B cell (primary cell): Measurements from ENCODE around the gene PCSK2. TPM values are rescaled to one million over a fixed set of nuclear protein-coding genes. Genes with fewer than 3 reads are reported as not detected.

Experiments
- ATAC-seq: fragments of 200-7000 bp; cut with Tn5 transposase; one replicate; pipeline ENCODE4 v1.10.0; 2021; ENCODE audit warnings: low read depth, mild to moderate bottlenecking, moderate number of reproducible peaks, moderate library complexity
- CTCF ChIA-PET: fragments of 350-600 bp; sonication (Branson Sonifier 250); formaldehyde crosslinking; loops from one replicate; lab custom pipeline; 2021; ENCODE audit warnings: antibody characterized with exemption, inconsistent platforms; lab: Charles Lee
- POLR2A ChIA-PET: fragments of 350-600 bp; sonication (Branson Sonifier 250); formaldehyde crosslinking; loops from one replicate; lab custom pipeline; 2021; ENCODE audit warnings: antibody characterized with exemption; lab: Charles Lee
- DNase-seq: peaks from one replicate; pipeline ENCODE4 v3.0.0; 2013
- H2AFZ ChIP-seq: 2 replicates; pipeline ENCODE4 v1.6.1; 2012; ENCODE audit warnings: mild to moderate bottlenecking, low read depth, low read length; ENCODE audit not compliant: insufficient read depth, poor library complexity, severe bottlenecking
- H3K27ac ChIP-seq, 2 donors: 1 replicate in 1 of 2; 2 replicates in 1 of 2; pipeline ENCODE4 v1.5.1; 2012 to 2013; ENCODE audit warnings: low read length in 2 of 2, mild to moderate bottlenecking in 2 of 2, moderate library complexity in 1 of 2
- H3K27me3 ChIP-seq, 4 experiments: fragments of 200-600 bp in 1 of 4; sonication (generic) in 1 of 4; replicated peaks in 1 of 4; 1 replicate in 2 of 4; 2 replicates in 2 of 4; pipeline versions ENCODE4 v1.6.1 to v1.7.0; 2013 to 2016; ENCODE audit warnings: low read length in 3 of 4, mild to moderate bottlenecking in 2 of 4, mixed read lengths in 1 of 4, moderate library complexity in 1 of 4; ENCODE audit not compliant: insufficient read depth in 4 of 4, control insufficient read depth in 3 of 4; ENCODE audit errors: control extremely low read depth in 1 of 4
- H3K36me3 ChIP-seq, 2 experiments: replicated peaks in 1 of 2; 1 replicate in 1 of 2; 2 replicates in 1 of 2; pipeline versions ENCODE4 v1.6.1 to v1.7.1; 2013; ENCODE audit warnings: low read length in 1 of 2; ENCODE audit not compliant: insufficient read depth in 2 of 2, control insufficient read depth in 1 of 2; ENCODE audit errors: control extremely low read depth in 1 of 2, extremely low read depth in 1 of 2
- H3K4me1 ChIP-seq, 2 donors: fragments of 200-600 bp in 1 of 2; sonication (generic) in 1 of 2; 1 replicate in 1 of 2; 2 replicates in 1 of 2; pipeline versions ENCODE4 v1.5.1 to v1.6.1; 2013 to 2017; ENCODE audit warnings: low read length in 2 of 2; ENCODE audit not compliant: control insufficient read depth in 2 of 2, insufficient read depth in 2 of 2
- H3K4me2 ChIP-seq: replicated peaks from 2 replicates; pipeline ENCODE3; 2012; ENCODE audit warnings: mild to moderate bottlenecking, low read depth, low read length; ENCODE audit not compliant: poor library complexity, severe bottlenecking
- H3K4me3 ChIP-seq, 5 experiments: fragments of 200-600 bp in 1 of 5; sonication (generic) in 1 of 5; 1 replicate in 3 of 5; 2 replicates in 2 of 5; pipeline versions ENCODE4 v1.5.1 to v1.7.0; 2011 to 2016; ENCODE audit warnings: low read length in 4 of 5, mild to moderate bottlenecking in 4 of 5, low read depth in 2 of 5, control low read depth in 1 of 5, moderate library complexity in 1 of 5; ENCODE audit not compliant: insufficient read depth in 1 of 5; ENCODE audit errors: control extremely low read depth in 1 of 5, extremely low read depth in 1 of 5
- H3K79me2 ChIP-seq: fragments of 200-600 bp; sonication (generic); one replicate; pipeline ENCODE4 v1.6.0; 2016; ENCODE audit warnings: low read length; ENCODE audit not compliant: control insufficient read depth, insufficient read depth
- H3K9ac ChIP-seq: fragments of 200-600 bp; sonication (generic); 2 replicates; pipeline ENCODE4 v1.6.1; 2017; ENCODE audit warnings: mild to moderate bottlenecking, low read length, moderate library complexity
- H3K9me3 ChIP-seq, 3 donors: one replicate each; pipeline versions ENCODE4 v1.6.1 to v1.7.1; 2013; ENCODE audit warnings: low read length in 2 of 3; ENCODE audit not compliant: control insufficient read depth in 2 of 3, insufficient read depth in 1 of 3; ENCODE audit errors: control extremely low read depth in 1 of 3
- H4K20me1 ChIP-seq: 2 replicates; pipeline ENCODE4 v1.6.0; 2012; ENCODE audit warnings: mild to moderate bottlenecking, low read length; ENCODE audit not compliant: insufficient read depth, control insufficient read depth, poor library complexity, severe bottlenecking
- H3K27ac Mint-ChIP-seq: one replicate; pipeline ENCODE4 v1.8.0; 2021; ENCODE audit warnings: mixed read lengths
- H3K27me3 Mint-ChIP-seq: one replicate; pipeline ENCODE4 v1.8.0; 2021; ENCODE audit warnings: mixed read lengths
- H3K4me1 Mint-ChIP-seq: one replicate; pipeline ENCODE4 v1.8.0; 2021; ENCODE audit warnings: mixed read lengths
- H3K4me3 Mint-ChIP-seq: one replicate; pipeline ENCODE4 v1.8.0; 2021; ENCODE audit warnings: mixed read lengths
- H3K9me3 Mint-ChIP-seq: one replicate; pipeline ENCODE4 v1.8.0; 2022; ENCODE audit warnings: mixed read lengths; ENCODE audit not compliant: insufficient read depth
- CTCF ChIP-seq: fragments of 200-600 bp; IDR thresholded peaks from one replicate; pipeline ENCODE4 v1.8.0; 2022; ENCODE audit warnings: antibody characterized with exemption, mild to moderate bottlenecking
- EZH2 ChIP-seq: IDR thresholded peaks from 2 replicates; pipeline ENCODE4 v1.6.1; 2012; ENCODE audit warnings: borderline replicate concordance, low read depth, mild to moderate bottlenecking, moderate library complexity, low read length; ENCODE audit not compliant: insufficient read depth, poor library complexity, severe bottlenecking
- WGBS: methylation state at CpG from one replicate; pipeline ENCODE4 v1.1.5; 2013; ENCODE audit warnings: missing lambda C conversion rate; ENCODE audit not compliant: insufficient coverage; 5-methylcytosine and 5-hydroxymethylcytosine counted together
- intact Hi-C: fragments of 100-400 bp; cut with micrococcal nuclease; formaldehyde crosslinking; loops from one replicate; pipeline ENCODE4 v1.10.0; 2022
- polyA plus RNA-seq: library from polyadenylated mRNA; depleted of rRNA; stranded (reverse); fragments of >200 nt; gene quantifications from 2 replicates; pipeline ENCODE4 v1.2.3, GENCODE V29; 2012
- total RNA-seq, 2 donors: library from RNA; stranded (reverse); fragments of 120-200 nt in 1 of 2; gene quantifications; 1 replicate in 1 of 2; 2 replicates in 1 of 2; pipeline versions ENCODE4 v1.2.3 to v1.2.4, GENCODE V29; 2013 to 2022

PCSK2 gene
- total and polyA plus RNA-seq, 2 donors (not counting 1 experiment from before 2014, with no cell fraction given): not detected

- Histone ChIP-seq H3K4me1 (no peaks in the 10 kb centered on the region), H2AFZ (no peak overlapping the region), H3K9me3 (no peaks in the 10 kb centered on the region), H3K27me3 (no peaks in the 10 kb centered on the region), H3K4me2 (no peak overlapping the region), H3K79me2 (no peaks in the 10 kb centered on the region), H3K27ac (no peak overlapping the region), H4K20me1 (no peaks in the 10 kb centered on the region), H3K4me3 (no peak overlapping the region), H3K9ac (no peak overlapping the region), H3K36me3 (no peaks in the 10 kb centered on the region)
- DNase-seq: no peak
- Mint-ChIP-seq H3K27ac (no peak overlapping the region), H3K9me3 (no peaks in the 10 kb centered on the region), H3K27me3 (peaks cover 11% of the 10 kb centered on the region), H3K4me1 (no peaks in the 10 kb centered on the region), H3K4me3 (no peak overlapping the region)
- TF ChIP-seq EZH2 (no peak), CTCF (no peak)
- ATAC-seq: no peak
- intact Hi-C loops: no loop called here
- 80% methylated on average over 1 of the region's 2 CpGs for WGBS
- CTCF ChIA-PET: no interaction called here
- POLR2A ChIA-PET: no interaction called here
Observed at GRCh38 chr20:17202030-17202429, 24.8 kb upstream of the PCSK2 start.

DNA sequence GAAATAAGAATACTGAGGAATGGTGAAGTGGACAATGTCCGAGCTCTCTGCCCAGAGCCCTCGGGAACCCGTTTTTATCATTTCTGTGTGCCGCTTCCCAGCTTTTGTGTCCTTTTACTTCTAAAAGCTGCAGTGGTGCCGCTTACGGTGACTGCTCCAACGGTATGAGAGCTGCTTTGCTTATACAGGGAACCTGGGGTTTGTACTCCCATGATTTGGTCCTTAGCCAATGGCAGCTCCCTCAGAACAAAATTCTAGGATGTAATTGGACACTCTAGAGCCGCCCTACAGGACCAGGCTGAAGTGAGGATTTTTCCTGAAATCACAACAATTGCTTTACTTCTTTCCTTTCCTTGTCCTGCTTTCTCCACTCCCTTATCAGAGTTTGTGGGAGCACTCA lies 24.2 kb upstream of the PCSK2 start:
- H4K20me1 ChIP-seq: no peaks in the 10 kb centered on the region
- no peaks in the 10 kb centered on the region for H3K36me3 ChIP-seq
- Mint-ChIP-seq H3K27ac (no peak overlapping the region), H3K4me3 (no peak overlapping the region), H3K27me3 (peaks cover 11% of the 10 kb centered on the region), H3K9me3 (no peaks in the 10 kb centered on the region), H3K4me1 (no peaks in the 10 kb centered on the region)
- no peaks in the 10 kb centered on the region for H3K9me3 ChIP-seq
- intact Hi-C loops: no loop called here
- no peak for ATAC-seq
- H3K4me1 ChIP-seq: no peaks in the 10 kb centered on the region
- no peak overlapping the region for H2AFZ ChIP-seq
- no peak for DNase-seq
- no peaks in the 10 kb centered on the region for H3K79me2 ChIP-seq
- TF ChIP-seq CTCF (no peak), EZH2 (no peak)
- no peak overlapping the region for H3K4me2 ChIP-seq
- H3K27ac ChIP-seq: no peak overlapping the region
- H3K9ac ChIP-seq: no peak overlapping the region
- ChIA-PET POLR2A (no interaction called here), CTCF (no interaction called here)
- H3K27me3 ChIP-seq: no peaks in the 10 kb centered on the region
- H3K4me3 ChIP-seq: no peak overlapping the region
- 21% methylated on average over 8 of the region's 8 CpGs for WGBS
